HG02763 (cell line): ENCODE results near the gene DNAJA1.
"Not testable (repeated sequence)": the region's sequence is repeated elsewhere in the genome, so short reads cannot be mapped to it uniquely, and the experiment has no call there.

ENCODE experiments used
- ATAC-seq: cut with Tn5 transposase; IDR thresholded peaks from one replicate; pipeline ENCODE4 v1.9.1; 2021; ENCODE audit warnings: mild to moderate bottlenecking, moderate library complexity; ENCODE audit not compliant: unreplicated experiment

DNAJA1 gene

DNA sequence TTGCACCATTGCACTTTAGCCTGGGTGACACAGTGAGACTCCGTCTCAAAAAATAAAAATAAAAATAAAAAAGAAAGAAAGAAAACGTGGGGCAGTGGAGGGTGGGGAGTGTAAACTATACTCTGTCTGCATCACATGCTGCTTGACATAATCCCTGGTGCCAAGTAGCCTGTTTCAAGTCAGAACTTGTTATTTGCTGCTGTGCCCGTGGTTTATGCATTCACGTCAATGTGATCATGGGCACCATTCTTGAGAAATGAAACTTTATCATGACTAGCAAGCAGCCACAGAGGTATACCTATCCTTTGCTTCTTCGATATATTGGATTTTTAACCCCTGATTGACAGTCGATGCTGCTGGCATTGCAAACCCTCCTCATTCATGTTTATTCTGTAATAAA is 55.5 kb downstream of the DNAJA1 start:
- no peak for ATAC-seq

DNA sequence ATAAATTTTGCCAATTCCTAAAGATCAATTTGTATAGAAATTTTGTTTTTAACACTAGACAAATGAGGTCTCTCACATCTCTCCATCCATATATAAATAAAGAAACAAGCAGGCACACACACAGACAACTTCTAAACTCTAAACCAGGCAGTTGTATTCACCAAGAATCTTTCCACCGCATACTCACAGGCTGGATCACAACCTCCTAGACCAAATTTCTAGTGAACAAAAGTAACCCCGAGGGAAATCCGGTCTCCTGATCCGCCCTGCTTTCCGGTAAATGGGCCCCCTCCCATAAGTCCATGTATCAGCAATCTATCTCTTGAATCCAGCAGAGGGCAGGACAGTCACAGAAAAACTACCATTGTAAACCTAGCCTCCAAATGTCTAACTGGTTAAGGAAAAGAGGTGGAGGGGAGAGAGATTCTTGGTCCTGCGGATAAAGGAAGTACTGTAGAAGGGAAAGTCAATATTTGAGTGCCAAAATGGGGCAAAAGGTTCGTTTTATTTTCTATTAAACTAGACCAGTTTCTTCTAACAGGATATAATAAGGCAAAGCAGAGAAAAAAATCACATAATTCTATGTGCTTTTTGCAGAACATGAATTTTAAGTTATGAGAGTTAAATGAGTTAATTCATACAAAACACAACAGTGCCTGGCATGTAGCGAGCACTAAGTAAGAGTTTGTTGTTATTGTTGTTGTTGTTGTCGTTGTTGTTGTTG is 56.2 kb downstream of the DNAJA1 start:
- ATAC-seq: peak; percentile 31

DNA sequence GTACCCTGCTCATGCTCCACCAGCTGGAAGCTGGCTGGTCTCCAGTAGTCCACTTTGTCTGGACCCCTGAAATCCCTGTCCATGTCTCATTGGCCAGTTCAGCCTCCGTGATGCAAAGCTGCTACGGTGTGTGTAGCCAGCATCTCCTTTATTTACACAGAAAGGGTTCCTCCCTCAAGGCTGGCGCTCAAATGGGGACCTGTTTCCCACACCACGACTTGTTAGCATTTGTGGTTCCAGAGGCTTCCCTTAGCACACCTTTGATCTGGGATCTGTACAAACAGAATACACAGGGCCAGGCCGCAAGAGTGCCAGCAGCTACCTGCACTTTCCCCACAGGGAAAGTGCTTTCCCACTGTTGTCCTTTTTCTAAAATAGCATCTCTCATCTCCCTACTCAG is 57.1 kb downstream of the DNAJA1 start:
- no peak for ATAC-seq

DNA sequence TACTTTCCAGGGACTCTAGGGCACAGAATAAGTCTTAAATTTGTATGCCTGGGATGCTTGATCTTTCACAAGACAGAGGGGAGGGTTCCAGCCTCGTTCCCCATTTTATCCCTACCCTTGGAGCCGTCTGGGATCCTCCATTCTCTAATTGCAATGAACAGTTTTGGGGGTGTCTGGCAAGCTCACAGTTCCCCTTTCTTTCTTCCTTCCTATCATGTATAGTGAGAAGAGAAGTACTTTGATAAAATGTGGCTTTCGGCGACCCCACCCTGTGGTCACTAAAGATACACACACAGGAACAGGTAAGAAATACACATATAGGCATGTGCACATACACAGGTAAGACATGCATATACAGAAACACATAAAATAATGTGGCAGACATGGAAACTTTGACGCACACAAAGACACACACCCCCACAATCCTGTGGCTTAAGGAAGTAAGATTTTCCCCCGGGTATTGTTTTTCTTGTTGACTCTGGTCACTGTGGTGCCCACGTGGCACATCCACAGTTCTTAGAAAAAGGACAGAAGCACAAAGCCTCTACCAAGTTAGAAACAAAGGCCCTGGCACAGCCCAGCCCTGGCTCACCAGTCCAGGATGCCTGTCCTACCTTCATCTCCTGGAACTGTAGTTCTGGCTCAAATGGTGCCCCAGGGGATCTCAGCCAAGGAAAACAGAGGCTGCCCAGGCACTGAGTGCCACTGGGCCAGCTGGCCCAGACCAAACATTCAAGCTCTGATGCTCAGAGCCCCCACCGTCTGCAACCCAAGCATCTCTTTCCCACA is 57.7 kb downstream of the DNAJA1 start:
- ATAC-seq: no peak

DNA sequence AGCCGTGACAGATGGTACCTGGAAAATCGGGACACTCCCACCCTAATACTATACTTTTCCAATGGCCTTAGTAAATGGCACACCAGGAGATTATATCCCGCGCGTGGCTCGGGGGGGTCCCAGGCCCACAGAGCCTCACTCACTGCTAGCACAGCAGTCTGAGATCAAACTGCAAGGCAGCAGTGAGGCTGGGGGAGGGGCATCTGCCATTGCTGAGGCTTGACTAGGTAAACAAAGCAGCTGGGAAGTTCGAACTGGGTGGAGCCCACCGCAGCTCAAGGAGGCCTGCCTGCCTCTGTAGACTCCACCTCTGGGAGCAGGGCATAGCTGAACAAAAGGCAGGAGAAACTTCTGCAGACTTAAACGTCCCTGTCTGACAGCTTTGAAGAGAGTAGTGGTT is 60.6 kb downstream of the DNAJA1 start:
- ATAC-seq: not testable (repeated sequence)
